Natural killer cell treated with Interleukin-12 subunit alpha and Interleukin-12 subunit beta and Interleukin-15 and Interleukin-18, amount 100 ng/mL, for 72 hours (primary cell): Measurements from ENCODE around the gene IGFBP1. TPM values are rescaled to one million over a fixed set of nuclear protein-coding genes. Genes with fewer than 3 reads are reported as not detected.
A peak's percentile ranks its signal among the peaks of the same experiment; 100 is the strongest.

Experiments
- ATAC-seq, 2 donors: fragments of 150-1000 bp; cut with Tn5 transposase in 1 of 2; sonication (Bioruptor Pico), chemical (Tn5 transposase) in 1 of 2; 2 replicates each; pipeline ENCODE4 v1.10.0; 2021
- DNase-seq: peaks from one replicate; pipeline ENCODE4 v3.0.0; 2022; ENCODE audit warnings: low spot score
- H3K27ac Mint-ChIP-seq, 2 donors: 1 replicate in 1 of 2; 2 replicates in 1 of 2; pipeline ENCODE4 v1.8.0; 2022; ENCODE audit warnings: mixed read lengths in 2 of 2, mild to moderate bottlenecking in 1 of 2, moderate library complexity in 1 of 2
- H3K27me3 Mint-ChIP-seq, 2 donors: 1 replicate in 1 of 2; 2 replicates in 1 of 2; pipeline ENCODE4 v1.8.0; 2022; ENCODE audit warnings: mixed read lengths in 2 of 2
- H3K36me3 Mint-ChIP-seq: one replicate; pipeline ENCODE4 v1.8.0; 2022; ENCODE audit warnings: mixed read lengths
- H3K4me1 Mint-ChIP-seq, 2 donors: 1 replicate in 1 of 2; 2 replicates in 1 of 2; pipeline ENCODE4 v1.8.0; 2022; ENCODE audit warnings: low read depth in 2 of 2, mixed read lengths in 2 of 2, mild to moderate bottlenecking in 1 of 2
- H3K4me3 Mint-ChIP-seq: one replicate; pipeline ENCODE4 v1.8.0; 2022; ENCODE audit warnings: mixed read lengths
- H3K9me3 Mint-ChIP-seq: 2 replicates; pipeline ENCODE4 v1.8.0; 2022; ENCODE audit warnings: mixed read lengths
- total RNA-seq, 2 donors: library from RNA; stranded (reverse); gene quantifications; one replicate each; pipeline ENCODE4 v1.2.3, GENCODE V29; 2022

The IGFBP1 gene
- total RNA-seq, 2 donors from 2014 or later: not detected

DNA sequence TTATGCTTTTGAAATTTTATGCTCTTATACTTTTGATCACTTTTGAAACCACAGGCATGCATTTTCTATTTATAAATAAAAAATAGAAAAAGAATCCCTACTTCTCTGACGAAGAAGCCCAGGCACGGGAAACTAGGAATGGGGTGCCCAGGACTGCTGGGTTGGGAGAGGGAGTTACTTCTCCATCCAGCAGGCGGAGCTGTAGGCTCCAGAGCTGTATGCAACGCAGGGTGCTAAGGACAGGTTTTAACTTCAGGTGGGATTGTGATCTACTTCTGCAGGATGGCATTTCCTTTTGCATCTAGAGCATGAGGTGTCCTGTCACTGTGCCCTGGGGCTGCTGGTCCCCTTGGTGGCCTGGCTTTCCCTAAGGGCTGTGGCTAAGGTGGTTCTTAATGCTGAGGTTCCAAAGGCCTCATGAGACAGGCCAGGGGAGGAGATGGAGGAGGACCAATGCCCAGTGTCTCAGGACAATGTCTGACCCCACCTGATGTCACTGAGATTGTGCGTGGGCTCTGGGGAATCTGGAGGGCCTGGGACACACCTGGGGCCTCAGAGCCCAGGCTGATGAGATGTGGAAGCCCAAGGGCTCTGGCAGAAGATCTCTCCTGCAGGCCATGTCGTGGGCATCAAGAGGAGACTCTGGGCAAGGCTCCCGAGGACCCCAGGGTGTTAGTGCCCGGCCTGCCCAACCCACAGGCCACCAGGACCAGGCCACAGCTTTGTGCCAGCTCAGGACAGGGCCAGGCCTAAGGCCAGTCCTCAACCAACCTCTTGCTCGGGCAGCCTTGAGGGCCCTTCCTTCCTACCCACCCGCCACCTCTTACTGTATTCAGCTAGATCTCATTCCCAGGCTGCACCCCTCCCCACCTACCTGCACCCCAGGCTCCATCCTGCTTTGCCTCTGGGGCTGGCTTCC is 15.9 kb upstream of the IGFBP1 start:
- Mint-ChIP-seq H3K4me3 (no peak overlapping the region), H3K27ac (no peak overlapping the region), H3K27me3 (peaks cover 3 to 7% of the 10 kb centered on the region in 2 donors), H3K36me3 (no peaks in the 10 kb centered on the region), H3K9me3 (no peaks in the 10 kb centered on the region), H3K4me1 (no peaks in the 10 kb centered on the region)
- DNase-seq (no peak), ATAC-seq (peak; percentile 26 to 54)

DNA sequence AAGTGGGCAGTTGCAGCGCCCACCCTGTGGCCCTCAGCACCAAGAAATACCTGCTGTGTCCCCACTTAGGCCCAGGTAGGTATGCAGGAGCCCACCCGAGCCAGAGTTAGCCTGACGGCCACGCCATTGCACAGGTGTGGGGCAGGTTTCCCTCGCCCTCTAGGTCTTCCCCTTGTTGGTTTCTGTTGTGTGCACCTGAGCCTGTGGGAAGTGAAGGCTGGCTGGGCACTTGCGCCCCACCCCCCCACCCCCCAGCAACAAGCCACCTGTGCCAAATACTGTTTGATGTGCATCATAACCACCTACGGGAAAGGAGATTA is 15.3 kb upstream of the IGFBP1 start, which contains the start of gene CCDC201:
Gene CCDC201 (minus strand): TSS at position 48 of the 320 bp plus-strand sequence. CDS start 75 bp downstream, outside the sequence.
- no peaks in the 10 kb centered on the region for H3K9me3 Mint-ChIP-seq
- no peak within 1 kb of the TSS for H3K27ac Mint-ChIP-seq
- H3K4me3 Mint-ChIP-seq: no peak within 1 kb of the TSS
- no peaks in the 10 kb centered on the region for H3K36me3 Mint-ChIP-seq
- no peaks in the 10 kb centered on the region for H3K4me1 Mint-ChIP-seq
- DNase-seq (no peak), ATAC-seq (no peak)
- H3K27me3 Mint-ChIP-seq: peaks cover 3 to 7% of the 10 kb centered on the region in 2 donors

DNA sequence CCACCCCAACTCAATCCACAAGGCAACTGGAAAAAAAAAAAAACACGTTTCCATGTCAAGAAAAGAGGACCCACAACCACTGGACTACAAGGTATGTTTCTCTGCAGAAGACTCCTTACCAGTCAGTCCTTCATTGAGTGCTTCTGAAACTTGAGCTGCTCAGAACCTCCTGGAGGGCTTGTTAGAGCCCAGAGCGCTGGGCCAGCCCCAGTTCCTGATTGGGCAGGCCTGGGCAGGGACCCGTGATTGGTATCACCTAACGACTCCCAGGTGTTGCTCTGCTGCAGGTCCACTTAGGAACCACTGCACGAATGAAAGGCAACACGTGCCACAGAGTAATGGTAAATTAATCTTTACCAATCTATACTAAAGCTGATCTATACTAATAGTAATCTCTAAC is 14.9 kb upstream of the IGFBP1 start:
- Mint-ChIP-seq H3K27ac (no peak overlapping the region), H3K4me1 (no peaks in the 10 kb centered on the region), H3K27me3 (peaks cover 3 to 7% of the 10 kb centered on the region in 2 donors), H3K9me3 (no peaks in the 10 kb centered on the region), H3K4me3 (no peak overlapping the region), H3K36me3 (no peaks in the 10 kb centered on the region)
- ATAC-seq (no peak), DNase-seq (no peak)

DNA sequence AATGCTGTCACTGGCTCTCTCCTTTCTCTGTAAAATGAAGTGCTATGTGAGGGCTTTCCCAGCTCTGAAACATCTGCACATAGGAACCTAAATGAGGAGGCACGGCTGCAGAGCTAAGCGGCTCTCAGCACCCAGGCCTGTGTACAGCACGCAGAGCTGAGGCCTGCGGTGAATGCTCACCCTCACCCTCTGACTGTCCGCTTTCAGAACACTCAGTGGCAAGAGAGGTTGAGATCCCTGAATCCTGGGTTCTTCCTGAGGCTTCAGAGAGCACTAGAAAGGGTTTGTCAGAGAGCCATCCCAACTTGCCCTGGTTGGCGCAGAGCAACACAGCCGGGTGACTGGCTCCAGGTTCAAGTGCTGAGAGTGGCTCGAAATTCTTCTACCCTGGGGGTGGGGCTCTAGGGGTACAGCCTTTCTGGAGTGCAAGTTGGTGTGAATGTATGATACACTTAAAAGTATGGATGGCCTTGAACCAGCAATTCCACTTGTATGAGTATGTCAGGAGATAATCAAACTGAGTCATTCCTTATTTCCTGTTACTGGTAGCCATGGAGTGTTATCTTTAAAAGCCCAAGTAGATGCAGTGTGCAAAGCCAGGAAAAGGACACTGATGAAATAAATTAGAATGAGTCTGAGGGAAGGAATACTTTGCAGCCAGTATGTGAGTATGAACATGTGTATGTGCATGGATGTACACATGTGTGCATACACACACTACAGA is 13.7 kb upstream of the IGFBP1 start:
- Mint-ChIP-seq H3K27me3 (peaks cover 3 to 7% of the 10 kb centered on the region in 2 donors), H3K4me3 (no peak overlapping the region), H3K9me3 (no peaks in the 10 kb centered on the region), H3K27ac (no peak overlapping the region), H3K4me1 (no peaks in the 10 kb centered on the region), H3K36me3 (peaks cover 4% of the 10 kb centered on the region)
- DNase-seq (no peak), ATAC-seq (no peak)

DNA sequence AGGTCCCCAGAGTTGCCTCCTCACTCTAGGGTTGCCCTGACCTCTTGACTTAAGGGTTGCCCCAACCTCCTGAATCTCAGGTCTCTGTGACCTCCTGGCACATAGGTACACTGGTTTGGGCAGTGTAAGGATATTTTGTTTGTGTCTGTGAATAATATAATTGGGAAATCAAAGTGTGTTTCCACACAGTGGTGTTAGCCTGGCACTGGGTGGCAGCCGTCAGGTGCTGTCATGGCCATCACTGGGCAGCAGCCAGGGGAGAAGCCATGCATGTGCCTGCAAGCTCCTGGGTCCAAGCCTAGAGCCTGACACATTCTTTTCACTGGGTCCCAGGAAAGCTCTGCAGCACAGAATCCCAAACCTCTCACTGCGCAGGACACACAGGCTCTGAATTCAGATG is 11.8 kb upstream of the IGFBP1 start:
- Mint-ChIP-seq H3K27ac (no peak overlapping the region), H3K9me3 (no peaks in the 10 kb centered on the region), H3K4me3 (no peak overlapping the region), H3K27me3 (no peaks in the 10 kb centered on the region), H3K36me3 (peaks cover 4% of the 10 kb centered on the region), H3K4me1 (no peaks in the 10 kb centered on the region)
- ATAC-seq (peak in 1 of 2 donors; percentile 8), DNase-seq (no peak)

DNA sequence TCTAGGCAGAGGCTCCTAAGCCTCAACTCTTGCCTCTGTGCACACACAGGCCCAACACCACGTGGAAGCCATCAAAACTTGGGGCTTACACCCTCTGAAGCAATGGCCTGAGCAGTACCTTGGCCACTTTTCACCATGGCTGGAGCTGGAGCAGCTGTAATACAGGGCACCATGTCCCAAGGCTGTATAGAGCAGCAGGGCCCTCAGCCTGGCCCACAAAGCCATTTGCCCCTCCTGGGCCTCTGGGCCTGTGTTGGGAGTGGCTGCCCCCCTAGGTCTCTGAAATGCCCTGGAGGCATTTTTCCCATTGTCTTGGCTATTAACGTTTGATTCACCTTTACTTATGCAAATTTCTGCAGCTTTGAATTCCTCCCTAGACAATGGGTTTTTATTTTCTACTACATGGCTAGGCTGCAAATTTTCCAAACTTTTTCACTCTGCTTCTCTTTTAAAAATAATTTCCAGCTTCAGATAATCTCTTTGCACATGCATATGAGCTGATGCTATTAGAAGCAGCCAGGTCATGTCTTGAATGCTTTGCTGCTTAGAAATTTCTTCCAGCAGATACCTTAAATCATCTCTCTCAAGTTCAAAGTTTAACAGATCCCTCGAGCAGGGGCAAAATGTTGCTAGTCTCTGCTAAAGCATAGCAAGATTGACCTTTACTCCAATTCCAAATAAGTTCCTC is 9.7 kb upstream of the IGFBP1 start:
- no peak overlapping the region for H3K4me3 Mint-ChIP-seq
- H3K9me3 Mint-ChIP-seq: no peaks in the 10 kb centered on the region
- DNase-seq (no peak), ATAC-seq (no peak)
- peaks cover 0 to 7% of the 10 kb centered on the region in 2 donors for H3K27me3 Mint-ChIP-seq
- H3K4me1 Mint-ChIP-seq: no peaks in the 10 kb centered on the region
- peaks cover 4% of the 10 kb centered on the region for H3K36me3 Mint-ChIP-seq
- H3K27ac Mint-ChIP-seq: no peak overlapping the region

DNA sequence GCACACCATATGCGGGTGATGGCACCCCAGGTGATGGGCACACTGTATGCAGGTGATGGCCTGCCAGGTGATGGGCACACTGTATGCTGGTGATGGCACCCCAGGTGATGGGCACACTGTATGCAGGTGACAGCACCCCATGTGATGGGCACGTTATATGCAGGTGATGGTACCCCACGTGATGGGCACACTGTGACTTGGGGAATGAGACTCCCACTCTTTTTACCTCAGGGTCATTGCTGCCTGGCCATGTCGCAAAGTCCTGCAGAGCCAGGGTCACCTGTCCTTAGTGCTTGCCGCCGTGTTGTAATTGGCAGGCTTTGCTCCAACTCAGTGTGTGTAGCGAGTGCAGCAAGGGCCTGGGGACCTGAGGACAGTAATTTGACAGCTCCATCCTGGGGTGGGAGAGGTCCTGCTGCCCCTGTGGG is 7.8 kb upstream of the IGFBP1 start:
- ATAC-seq (no peak), DNase-seq (no peak)
- Mint-ChIP-seq H3K4me3 (no peak overlapping the region), H3K27me3 (peaks cover 9 to 24% of the 10 kb centered on the region in 2 donors), H3K27ac (no peak overlapping the region), H3K9me3 (no peaks in the 10 kb centered on the region), H3K36me3 (peaks cover 4% of the 10 kb centered on the region), H3K4me1 (no peaks in the 10 kb centered on the region)

DNA sequence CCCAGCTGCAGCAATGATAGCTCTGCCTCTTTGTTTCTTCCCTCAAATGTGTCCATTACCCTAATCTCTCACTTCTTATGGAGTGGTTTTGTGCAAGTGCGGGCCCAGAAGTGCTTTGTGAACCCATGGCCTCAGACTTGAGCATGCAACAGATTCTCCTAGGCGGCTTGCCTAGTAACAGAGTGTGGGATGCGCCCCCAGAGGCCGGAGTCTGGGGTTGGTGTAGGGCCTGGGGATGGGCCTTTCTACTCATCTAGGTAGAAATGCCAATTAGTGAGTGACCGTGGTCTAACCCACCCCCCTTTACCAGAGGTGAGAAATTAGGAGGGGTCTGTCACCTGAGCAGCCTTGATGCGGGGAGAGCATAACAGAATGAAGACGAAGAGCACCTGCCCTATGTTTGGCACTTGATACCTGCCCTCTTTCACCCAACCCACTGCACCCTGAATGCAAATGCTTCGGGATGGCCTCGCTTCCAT is 7.0 kb upstream of the IGFBP1 start:
- Mint-ChIP-seq H3K36me3 (peaks cover 4% of the 10 kb centered on the region), H3K27ac (no peak overlapping the region), H3K27me3 (peaks cover 9 to 28% of the 10 kb centered on the region in 2 donors), H3K4me1 (no peaks in the 10 kb centered on the region), H3K4me3 (no peak overlapping the region), H3K9me3 (no peaks in the 10 kb centered on the region)
- ATAC-seq: no peak
- no peak for DNase-seq

DNA sequence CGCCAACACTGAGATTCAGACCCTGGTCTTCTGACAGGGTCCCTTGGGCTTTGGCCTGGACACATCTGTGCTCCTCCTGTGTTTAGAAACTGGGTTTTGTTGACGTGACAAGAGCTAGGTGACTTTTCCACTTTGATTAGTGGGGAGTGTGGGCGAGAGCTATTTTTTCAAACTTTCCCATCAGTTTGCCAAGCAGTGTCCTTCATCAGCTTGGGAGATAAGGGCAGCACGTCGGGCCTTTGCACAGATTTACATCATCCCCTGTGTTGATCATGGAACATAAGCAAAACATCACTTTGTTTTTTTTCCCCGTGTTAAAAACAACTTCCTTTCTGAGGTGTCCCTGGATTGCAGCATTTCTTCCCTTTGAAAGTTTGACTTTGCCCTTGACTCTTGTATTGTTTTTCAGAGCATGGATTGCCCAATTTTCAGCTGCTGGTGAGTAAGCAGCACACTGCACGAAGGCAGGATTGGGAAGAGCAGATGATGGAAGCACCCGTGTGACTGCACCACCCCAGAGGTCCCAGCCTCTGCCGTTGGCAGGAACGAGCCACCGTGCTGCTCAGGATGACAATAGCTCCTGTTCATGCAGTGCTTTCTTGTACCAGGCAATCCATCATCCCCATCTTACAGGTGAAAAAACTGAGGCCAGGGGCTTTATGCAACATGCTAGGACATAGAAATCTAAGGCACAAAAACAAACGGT is 6.4 kb upstream of the IGFBP1 start:
- peaks cover 11 to 33% of the 10 kb centered on the region in 2 donors for H3K27me3 Mint-ChIP-seq
- ATAC-seq: no peak
- no peaks in the 10 kb centered on the region for H3K4me1 Mint-ChIP-seq
- H3K4me3 Mint-ChIP-seq: no peak overlapping the region
- peaks cover 4% of the 10 kb centered on the region for H3K36me3 Mint-ChIP-seq
- DNase-seq: no peak
- H3K27ac Mint-ChIP-seq: no peak overlapping the region
- no peaks in the 10 kb centered on the region for H3K9me3 Mint-ChIP-seq

DNA sequence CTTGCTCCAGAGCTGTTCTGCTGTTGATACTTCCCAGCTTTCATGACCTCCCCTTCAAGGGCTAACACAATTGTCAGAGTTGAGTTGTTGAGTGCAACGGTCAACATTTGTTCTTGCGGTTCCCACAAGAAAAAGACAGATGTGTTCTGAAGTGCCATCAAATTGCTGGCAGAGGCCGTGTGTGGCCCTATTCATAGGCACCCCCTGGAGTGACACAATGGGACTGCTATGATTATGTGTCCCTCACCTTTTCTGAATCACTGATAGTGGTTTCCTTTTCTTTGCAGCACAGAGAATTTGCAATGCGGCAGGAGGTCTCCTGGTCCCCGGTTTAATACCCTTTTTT is 5.8 kb upstream of the IGFBP1 start:
- H3K4me3 Mint-ChIP-seq: no peak overlapping the region
- peaks cover 4% of the 10 kb centered on the region for H3K36me3 Mint-ChIP-seq

DNA sequence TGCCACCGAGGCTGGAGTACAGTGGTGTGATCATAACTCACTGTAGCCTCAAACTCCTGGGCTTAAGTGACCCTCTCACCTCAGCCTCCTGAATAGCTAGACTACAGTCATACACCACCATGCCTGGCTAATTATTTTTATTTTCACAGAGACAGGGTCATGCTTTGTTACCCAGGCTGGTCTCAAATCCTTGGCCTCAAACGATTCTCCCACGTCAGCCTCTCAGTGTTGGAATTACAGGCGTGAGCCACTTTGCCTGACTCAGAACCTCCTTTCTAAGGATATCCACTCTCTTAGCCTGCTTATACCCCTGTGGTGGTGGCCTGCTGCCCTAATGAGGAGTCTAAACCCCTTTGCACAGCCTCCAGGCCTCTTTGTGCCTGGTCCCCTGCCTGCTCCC is 4.2 kb upstream of the IGFBP1 start:
- peaks cover 15 to 37% of the 10 kb centered on the region in 2 donors for H3K27me3 Mint-ChIP-seq

More for the DNA sequence above, 5.8 kb upstream of the IGFBP1 start:
- Mint-ChIP-seq H3K4me1 (no peaks in the 10 kb centered on the region), H3K27me3 (peaks cover 15 to 37% of the 10 kb centered on the region in 2 donors), H3K27ac (no peak overlapping the region), H3K9me3 (no peaks in the 10 kb centered on the region)
- ATAC-seq (no peak), DNase-seq (no peak)

DNA sequence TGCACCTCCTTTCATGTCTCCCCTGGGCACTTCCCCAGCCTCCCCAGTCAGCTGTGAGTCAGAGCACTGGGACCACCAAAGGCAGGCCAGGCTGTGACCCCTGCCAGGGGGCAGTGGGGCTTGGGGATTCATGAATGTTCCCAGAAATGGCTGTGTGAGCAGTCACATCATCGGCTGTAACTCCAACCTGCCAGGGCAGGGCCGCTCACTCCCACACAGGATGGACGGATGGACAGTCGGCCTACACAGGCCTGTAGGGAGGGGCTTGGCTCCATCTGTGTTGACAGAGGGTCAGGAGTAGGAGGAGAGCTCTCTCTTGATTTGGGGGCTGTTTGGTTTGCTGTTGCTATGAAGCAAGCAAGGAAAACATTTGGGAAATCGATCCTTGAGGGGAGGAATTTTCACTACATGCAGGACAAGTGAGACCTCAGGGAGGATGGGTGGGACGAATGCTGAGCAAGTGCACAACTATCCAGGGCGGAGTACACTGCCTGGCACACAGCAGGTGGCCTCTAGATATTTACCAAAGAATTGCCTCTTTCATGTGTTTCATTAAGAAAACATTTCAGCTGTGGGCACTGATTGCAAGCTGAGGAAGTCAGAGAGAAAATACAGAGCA is 2.9 kb upstream of the IGFBP1 start:
- peaks cover 22 to 43% of the 10 kb centered on the region in 2 donors for H3K27me3 Mint-ChIP-seq
- H3K27ac Mint-ChIP-seq: no peak overlapping the region
- ATAC-seq: no peak

More for the DNA sequence above, 4.2 kb upstream of the IGFBP1 start:
- ATAC-seq: no peak
- Mint-ChIP-seq H3K9me3 (no peaks in the 10 kb centered on the region), H3K4me3 (no peak overlapping the region), H3K27ac (no peak overlapping the region), H3K36me3 (peaks cover 3% of the 10 kb centered on the region), H3K4me1 (no peaks in the 10 kb centered on the region)
- no peak for DNase-seq

More for the DNA sequence above, 2.9 kb upstream of the IGFBP1 start:
- DNase-seq: no peak
- no peaks in the 10 kb centered on the region for H3K36me3 Mint-ChIP-seq
- no peaks in the 10 kb centered on the region for H3K4me1 Mint-ChIP-seq
- no peak overlapping the region for H3K4me3 Mint-ChIP-seq
- no peaks in the 10 kb centered on the region for H3K9me3 Mint-ChIP-seq
